ENCODE data around the gene SLC10A7. TPM values are rescaled to one million over a fixed set of nuclear protein-coding genes. Genes with fewer than 3 reads are reported as not detected.

The SLC10A7 gene
- total RNA-seq, 2 donors from 2014 or later, result 10.3 to 14.4 TPM

DNA sequence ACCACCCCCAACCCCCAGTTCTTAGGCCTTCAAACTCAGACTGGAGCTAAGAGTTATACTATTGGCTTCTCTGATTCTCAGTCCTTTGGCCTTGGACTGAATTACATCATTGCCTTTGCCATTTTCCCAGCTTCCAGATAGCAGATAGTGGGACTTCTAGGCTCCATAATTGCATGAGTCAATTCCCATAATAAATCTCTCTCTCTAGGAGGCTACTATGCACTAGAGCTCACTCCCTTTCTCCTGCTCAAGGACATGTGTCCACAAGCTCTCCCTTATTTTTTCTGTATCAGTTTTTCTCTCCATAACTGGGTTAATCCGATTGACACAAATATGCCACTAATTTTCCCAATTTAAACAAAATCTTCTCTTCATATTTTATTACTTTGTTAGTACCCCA lies 204.0 kb downstream of the SLC10A7 start:
- no peak overlapping the region for H3K4me3 ChIP-seq
- peaks cover 0 to 7% of the 10 kb centered on the region in 2 donors for H3K4me1 ChIP-seq (ENCODE audit: control insufficient read depth in 1 of 2, low read depth in 2 of 2)
- H3K27me3 ChIP-seq (replicated peaks; ENCODE audit: insufficient read depth), result no peaks in the 10 kb centered on the region
- no peaks in the 10 kb centered on the region for H3K36me3 ChIP-seq
- H3K9me3 ChIP-seq, result no peaks in the 10 kb centered on the region
- no peak overlapping the region for H3K27ac ChIP-seq
- ATAC-seq (ENCODE audit: insufficient number of reproducible peaks, low FRiP score, low read depth) (no peak), DNase-seq (ENCODE audit: low spot score) (no peak)
- TF ChIP-seq, protein P1, sequence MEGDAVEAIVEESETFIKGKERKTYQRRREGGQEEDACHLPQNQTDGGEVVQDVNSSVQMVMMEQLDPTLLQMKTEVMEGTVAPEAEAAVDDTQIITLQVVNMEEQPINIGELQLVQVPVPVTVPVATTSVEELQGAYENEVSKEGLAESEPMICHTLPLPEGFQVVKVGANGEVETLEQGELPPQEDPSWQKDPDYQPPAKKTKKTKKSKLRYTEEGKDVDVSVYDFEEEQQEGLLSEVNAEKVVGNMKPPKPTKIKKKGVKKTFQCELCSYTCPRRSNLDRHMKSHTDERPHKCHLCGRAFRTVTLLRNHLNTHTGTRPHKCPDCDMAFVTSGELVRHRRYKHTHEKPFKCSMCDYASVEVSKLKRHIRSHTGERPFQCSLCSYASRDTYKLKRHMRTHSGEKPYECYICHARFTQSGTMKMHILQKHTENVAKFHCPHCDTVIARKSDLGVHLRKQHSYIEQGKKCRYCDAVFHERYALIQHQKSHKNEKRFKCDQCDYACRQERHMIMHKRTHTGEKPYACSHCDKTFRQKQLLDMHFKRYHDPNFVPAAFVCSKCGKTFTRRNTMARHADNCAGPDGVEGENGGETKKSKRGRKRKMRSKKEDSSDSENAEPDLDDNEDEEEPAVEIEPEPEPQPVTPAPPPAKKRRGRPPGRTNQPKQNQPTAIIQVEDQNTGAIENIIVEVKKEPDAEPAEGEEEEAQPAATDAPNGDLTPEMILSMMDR (IDR thresholded peaks at IDR 0.05), result no peak

DNA sequence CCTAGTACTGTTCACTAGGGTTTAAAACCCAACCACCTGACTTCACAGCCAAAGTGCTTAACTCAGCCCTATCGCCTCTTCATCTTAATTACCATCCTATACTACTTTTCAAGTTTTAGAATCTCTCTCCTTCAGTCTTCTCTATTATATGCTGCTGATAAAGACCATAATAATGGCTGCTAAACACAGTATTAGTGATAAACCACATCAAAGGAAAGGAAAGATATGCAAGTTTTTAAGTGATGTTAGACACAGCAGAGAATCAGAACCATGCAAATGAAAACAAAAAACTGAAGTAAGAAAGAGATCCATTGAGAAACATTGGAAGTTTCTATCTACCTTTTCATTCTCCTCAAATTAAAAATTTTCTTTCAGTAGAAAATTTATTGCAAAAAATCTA lies 206.6 kb downstream of the SLC10A7 start:
- Histone ChIP-seq H3K4me3 (no peak overlapping the region), H3K9me3 (no peaks in the 10 kb centered on the region), H3K27me3 (replicated peaks; ENCODE audit: insufficient read depth) (no peaks in the 10 kb centered on the region), H3K36me3 (no peaks in the 10 kb centered on the region), H3K4me1 (ENCODE audit: control insufficient read depth in 1 of 2, low read depth in 2 of 2) (peaks cover 0 to 7% of the 10 kb centered on the region in 2 donors), H3K27ac (no peak overlapping the region)
- no peak for DNase-seq (ENCODE audit: low spot score)
- TF ChIP-seq, protein P1 (IDR thresholded peaks at IDR 0.05), result no peak
- no peak for ATAC-seq (ENCODE audit: insufficient number of reproducible peaks, low FRiP score, low read depth)

DNA sequence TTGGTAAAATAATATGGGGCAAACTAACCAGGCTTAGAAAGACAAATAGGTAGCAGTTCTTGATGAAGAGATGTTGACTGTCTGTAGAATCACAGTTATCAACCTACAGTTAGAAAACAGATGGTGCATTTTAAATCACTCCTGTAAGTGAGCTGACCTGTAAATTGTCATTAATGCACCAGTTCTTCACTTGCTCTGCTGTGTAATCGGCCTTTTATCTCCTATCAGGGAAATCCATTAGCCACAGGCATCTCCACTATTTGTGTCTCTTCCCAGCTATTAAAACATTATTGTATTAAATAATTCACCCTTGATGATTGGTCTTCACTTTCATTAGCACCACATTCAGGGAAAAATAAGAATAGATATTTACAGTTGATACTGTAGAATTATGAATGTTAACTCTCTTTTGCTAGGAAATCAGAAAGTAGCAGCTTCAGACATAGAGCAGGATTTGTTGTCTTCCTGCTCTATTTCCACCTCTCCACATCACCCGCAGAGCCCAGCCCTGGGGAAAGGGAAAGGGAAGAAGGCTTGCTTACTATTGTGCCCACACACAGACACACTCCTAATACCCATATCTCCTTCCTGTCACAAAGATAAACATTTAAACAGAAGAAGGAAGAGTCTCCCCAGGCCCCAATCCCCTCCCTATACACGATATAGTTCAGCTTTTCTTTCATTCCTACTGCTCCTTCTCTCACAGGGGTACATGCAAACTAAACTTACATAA lies 210.3 kb downstream of the SLC10A7 start:
- ATAC-seq (ENCODE audit: insufficient number of reproducible peaks, low FRiP score, low read depth), result no peak
- DNase-seq (ENCODE audit: low spot score), result no peak
- TF ChIP-seq, protein P1 (IDR thresholded peaks at IDR 0.05), result no peak
- no peak overlapping the region for H3K27ac ChIP-seq
- H3K27me3 ChIP-seq (replicated peaks; ENCODE audit: insufficient read depth), result no peaks in the 10 kb centered on the region
- H3K4me3 ChIP-seq, result no peak overlapping the region
- peaks cover 5 to 16% of the 10 kb centered on the region in 2 donors for H3K4me1 ChIP-seq (ENCODE audit: control insufficient read depth in 1 of 2, low read depth in 2 of 2)
- H3K9me3 ChIP-seq, result no peaks in the 10 kb centered on the region
- no peaks in the 10 kb centered on the region for H3K36me3 ChIP-seq

DNA sequence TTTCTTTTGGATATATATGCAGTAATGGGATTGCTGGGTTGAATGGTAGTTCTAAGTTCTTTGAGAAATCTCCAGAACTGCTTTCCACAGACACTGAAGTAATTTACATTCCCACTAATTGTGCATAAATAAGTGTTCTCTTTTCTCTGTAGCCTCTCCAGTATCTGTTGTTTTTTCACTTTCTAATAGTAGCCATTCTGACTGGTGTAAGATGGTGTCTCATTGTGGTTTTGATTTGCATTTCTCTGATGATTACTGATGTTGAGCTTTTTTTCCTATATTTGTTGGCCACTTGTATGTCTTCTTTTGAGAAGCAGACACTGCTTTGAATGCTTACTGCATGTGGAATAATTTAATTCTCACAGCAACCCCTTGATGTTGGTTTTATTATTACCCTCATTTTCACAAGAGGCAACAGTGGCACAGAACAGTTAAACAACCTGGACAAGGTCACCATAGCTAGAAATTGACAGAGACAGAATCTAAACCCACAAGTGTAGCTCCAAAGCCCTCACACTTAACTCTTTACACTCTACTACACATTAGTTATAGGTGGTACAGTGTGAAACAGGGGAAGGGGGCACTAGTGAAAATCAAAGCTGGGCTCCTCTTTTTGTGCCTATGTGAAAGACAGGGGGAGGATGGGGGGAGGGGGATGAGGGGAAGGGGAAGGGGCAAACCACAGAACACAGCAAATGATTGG lies 211.3 kb downstream of the SLC10A7 start:
- Histone ChIP-seq H3K4me1 (ENCODE audit: control insufficient read depth in 1 of 2, low read depth in 2 of 2) (peaks cover 5 to 16% of the 10 kb centered on the region in 2 donors), H3K9me3 (no peaks in the 10 kb centered on the region)

DNA sequence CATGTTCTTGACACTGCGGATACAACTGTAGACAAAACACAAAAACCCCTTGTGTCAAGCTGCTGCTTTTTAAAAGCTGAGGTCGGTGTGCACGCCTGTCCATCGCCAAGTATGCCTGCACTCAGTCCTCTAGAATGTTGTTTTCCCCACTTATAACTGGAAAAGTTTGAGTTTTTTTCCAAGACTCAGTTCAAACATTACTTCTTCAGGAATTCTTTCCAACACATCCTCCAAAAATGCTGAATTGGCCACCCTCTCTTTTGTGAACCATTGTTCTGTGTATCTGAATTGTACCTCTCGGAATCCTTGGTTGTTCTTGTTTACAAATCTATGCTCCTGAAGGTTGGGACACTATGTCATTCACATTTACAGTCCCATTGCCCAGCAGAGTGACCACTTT lies 212.8 kb downstream of the SLC10A7 start:
- TF ChIP-seq, protein P1 (IDR thresholded peaks at IDR 0.05), result no peak
- Histone ChIP-seq H3K9me3 (no peaks in the 10 kb centered on the region), H3K36me3 (no peaks in the 10 kb centered on the region), H3K27me3 (replicated peaks; ENCODE audit: insufficient read depth) (no peaks in the 10 kb centered on the region), H3K4me1 (ENCODE audit: control insufficient read depth in 1 of 2, low read depth in 2 of 2) (peaks cover 5 to 16% of the 10 kb centered on the region in 2 donors), H3K4me3 (peak overlapping the region; percentile 28), H3K27ac (peak overlapping the region in 1 of 2 donors; percentile 20)
- DNase-seq (ENCODE audit: low spot score) (no peak), ATAC-seq (ENCODE audit: insufficient number of reproducible peaks, low FRiP score, low read depth) (no peak)

More for the DNA sequence above, 211.3 kb downstream of the SLC10A7 start:
- no peak overlapping the region for H3K4me3 ChIP-seq
- no peak overlapping the region for H3K27ac ChIP-seq
- H3K36me3 ChIP-seq, result no peaks in the 10 kb centered on the region
- no peaks in the 10 kb centered on the region for H3K27me3 ChIP-seq (replicated peaks; ENCODE audit: insufficient read depth)
- no peak for ATAC-seq (ENCODE audit: insufficient number of reproducible peaks, low FRiP score, low read depth)
- TF ChIP-seq, protein P1 (IDR thresholded peaks at IDR 0.05), result no peak
- DNase-seq (ENCODE audit: low spot score), result no peak
